SK-N-SH (cell line): ENCODE measurements around the gene LIPA. TPM values are rescaled to one million over a fixed set of nuclear protein-coding genes. Genes with fewer than 3 reads are reported as not detected.

Experiments used
- CTCF ChIA-PET: fragments of 300-600, 350-600 bp; formaldehyde crosslinking; extraction: SDS; loops from one replicate; lab custom pipeline; 2021; lab: Yijun Ruan, JAX
- POLR2A ChIA-PET: fragments of 350-600 bp; sonication (Branson Sonifier 250); formaldehyde crosslinking; extraction: SDS; loops from one replicate; lab custom pipeline; 2020; ENCODE audit warnings: antibody characterized with exemption, inconsistent platforms; lab: Yijun Ruan, JAX
- DNase-seq: peaks from one replicate; pipeline ENCODE4 v3.0.0; 2012
- H2AFZ ChIP-seq: fragments of 200-600 bp; sonication (generic); 2 replicates; pipeline ENCODE4 v1.8.1; 2016; ENCODE audit warnings: antibody characterized with exemption, mild to moderate bottlenecking, low read depth
- H3F3A ChIP-seq: fragments of 200-600 bp; sonication (generic); replicated peaks from 2 replicates; pipeline ENCODE3; 2016; ENCODE audit warnings: antibody characterized with exemption, mild to moderate bottlenecking; ENCODE audit not compliant: insufficient read depth
- H3K27ac ChIP-seq, 2 experiments: fragments of 200-500 bp in 1 of 2; fragments of 200-600 bp in 1 of 2; sonication (Bioruptor generic) in 1 of 2; sonication (generic), shearing (Covaris generic) in 1 of 2; 2 replicates each; pipeline versions ENCODE4 v1.5.1 to v1.6.1; 2014 to 2016; ENCODE audit warnings: low read depth in 2 of 2, inconsistent platforms in 1 of 2, low read length in 1 of 2, mild to moderate bottlenecking in 1 of 2, mixed read lengths in 1 of 2
- H3K27me3 ChIP-seq: fragments of 200-600 bp; sonication (generic), shearing (Covaris generic); 2 replicates; pipeline ENCODE4 v1.6.1; 2016; ENCODE audit warnings: mixed run types; ENCODE audit not compliant: insufficient read depth
- H3K36me3 ChIP-seq, 2 experiments: fragments of 200-500 bp in 1 of 2; fragments of 200-600 bp in 1 of 2; sonication (Bioruptor generic) in 1 of 2; sonication (generic) in 1 of 2; replicated peaks in 1 of 2; 2 replicates each; pipeline versions ENCODE3 to v1.5.1; 2014 to 2016; ENCODE audit warnings: low read length in 1 of 2, mild to moderate bottlenecking in 1 of 2; ENCODE audit not compliant: insufficient read depth in 2 of 2, control insufficient read depth in 1 of 2
- H3K4me1 ChIP-seq, 2 experiments: fragments of 200-500 bp in 1 of 2; fragments of 200-600 bp in 1 of 2; sonication (Bioruptor generic) in 1 of 2; sonication (generic), shearing (Covaris generic) in 1 of 2; 2 replicates each; pipeline versions ENCODE4 v1.5.1 to v1.6.1; 2014 to 2016; ENCODE audit warnings: low read depth in 1 of 2, low read length in 1 of 2, mixed run types in 1 of 2; ENCODE audit not compliant: insufficient read depth in 2 of 2, control insufficient read depth in 1 of 2
- H3K4me2 ChIP-seq: fragments of 200-600 bp; sonication (generic), shearing (Covaris generic); 2 replicates; pipeline ENCODE4 v1.6.1; 2017; ENCODE audit warnings: mixed run types
- H3K4me3 ChIP-seq, 2 experiments: fragments of 200-500 bp in 1 of 2; fragments of 200-600 bp in 1 of 2; sonication (Bioruptor generic) in 1 of 2; sonication (generic), shearing (Covaris generic) in 1 of 2; 2 replicates each; pipeline versions ENCODE4 v1.5.1 to v1.8.1; 2014 to 2016; ENCODE audit warnings: low read depth in 2 of 2, inconsistent platforms in 1 of 2, low read length in 1 of 2, mild to moderate bottlenecking in 1 of 2, mixed read lengths in 1 of 2, moderate library complexity in 1 of 2
- H3K79me2 ChIP-seq: fragments of 200-600 bp; sonication (generic); 2 replicates; pipeline ENCODE4 v1.8.1; 2017; ENCODE audit warnings: mild to moderate bottlenecking; ENCODE audit not compliant: insufficient read depth
- H3K9ac ChIP-seq: fragments of 200-600 bp; sonication (generic); 2 replicates; pipeline ENCODE4 v1.6.1; 2017; ENCODE audit warnings: mixed run types
- H3K9me2 ChIP-seq: fragments of 200-600 bp; sonication (generic); 2 replicates; pipeline ENCODE4 v1.6.1; 2017; ENCODE audit warnings: mixed run types
- H3K9me3 ChIP-seq: fragments of 200-600 bp; sonication (generic); 2 replicates; pipeline ENCODE4 v1.6.1; 2017; ENCODE audit warnings: mixed run types, mild to moderate bottlenecking, moderate library complexity
- H4K20me1 ChIP-seq: fragments of 200-600 bp; sonication (generic); 2 replicates; pipeline ENCODE4 v1.6.1; 2017; ENCODE audit warnings: mild to moderate bottlenecking, mixed run types; ENCODE audit not compliant: insufficient read depth
- CHD2 ChIP-seq: fragments of 150-350 bp; IDR thresholded peaks from 2 replicates; pipeline ENCODE4 v1.6.1; 2018; ENCODE audit warnings: low read length; ENCODE audit not compliant: partially characterized antibody
- EZH2phosphoT487 ChIP-seq: fragments of 200-600 bp; sonication (generic); IDR thresholded peaks from 2 replicates; pipeline ENCODE4 v1.6.1; 2017; ENCODE audit warnings: low read depth, mixed run types, mild to moderate bottlenecking, antibody characterized with exemption, moderate library complexity, borderline replicate concordance
- FOSL2 ChIP-seq: IDR thresholded peaks from 2 replicates; pipeline ENCODE4 v1.4.0; 2012; ENCODE audit warnings: low read depth, mild to moderate bottlenecking, moderate library complexity, borderline replicate concordance
- FOXJ3 ChIP-seq: sonication (generic); formaldehyde crosslinking; IDR thresholded peaks from 2 replicates; pipeline ENCODE4 v1.5.1; 2020; ENCODE audit warnings: mild to moderate bottlenecking, missing genetic modification reagents
- FOXM1 ChIP-seq: IDR thresholded peaks from 2 replicates; pipeline ENCODE4 v1.4.0; 2012; ENCODE audit warnings: low read depth, mild to moderate bottlenecking
- GABPA ChIP-seq: IDR thresholded peaks from 2 replicates; pipeline ENCODE4 v1.4.0; 2012; ENCODE audit warnings: low read depth, mild to moderate bottlenecking
- MXI1 ChIP-seq: IDR thresholded peaks from 2 replicates; pipeline ENCODE4 v1.6.1; 2012; ENCODE audit warnings: mild to moderate bottlenecking, low read depth, low read length, improper control_type of control experiment
- NRF1 ChIP-seq: IDR thresholded peaks from 2 replicates; pipeline ENCODE4 v1.6.1; 2012; ENCODE audit warnings: low read depth, mild to moderate bottlenecking, low read length
- RAD21 ChIP-seq: IDR thresholded peaks from 2 replicates; pipeline ENCODE4 v1.6.1; 2012; ENCODE audit warnings: mild to moderate bottlenecking, low read length
- RCOR1 ChIP-seq: fragments of 150-350 bp; IDR thresholded peaks from 2 replicates; pipeline ENCODE4 v1.6.1; 2017; ENCODE audit warnings: antibody characterized with exemption, low read length
- RFX5 ChIP-seq: IDR thresholded peaks from 2 replicates; pipeline ENCODE4 v1.6.1; 2012; ENCODE audit warnings: mild to moderate bottlenecking, improper control_type of control experiment, low read length
- TCF12 ChIP-seq: IDR thresholded peaks from 2 replicates; pipeline ENCODE4 v1.4.0; 2012
- TEAD4 ChIP-seq: IDR thresholded peaks from 2 replicates; pipeline ENCODE4 v1.4.0; 2012; ENCODE audit warnings: mild to moderate bottlenecking, borderline replicate concordance; ENCODE audit not compliant: insufficient read depth
- WGBS: methylation state at CpG from one replicate; pipeline ENCODE4 v1.1.6; 2017; ENCODE audit warnings: low lambda C conversion rate; 5-methylcytosine and 5-hydroxymethylcytosine counted together
- polyA plus RNA-seq, 3 experiments: library from polyadenylated mRNA; depleted of rRNA; stranded (reverse); fragments of >200 nt; gene quantifications; 2 replicates each; pipeline ENCODE4 v1.2.3, GENCODE V29; 2012
- TF ChIP-seq, protein P1 (sequence below): IDR thresholded peaks from 2 replicates; pipeline ENCODE4 v1.6.1; 2012; ENCODE audit warnings: mild to moderate bottlenecking, low read depth, low read length, moderate library complexity
- TF ChIP-seq, protein P2 (sequence below): IDR thresholded peaks from 2 replicates; pipeline ENCODE4 v1.4.0; 2012; ENCODE audit warnings: low read depth
- TF ChIP-seq, protein P3 (sequence below): IDR thresholded peaks from 2 replicates; pipeline ENCODE4 v1.4.0; 2012; ENCODE audit warnings: low read depth, borderline replicate concordance
- TF ChIP-seq, protein P4 (sequence below): IDR thresholded peaks from 2 replicates; pipeline ENCODE4 v1.4.0; 2012; ENCODE audit warnings: low read depth, borderline replicate concordance
- TF ChIP-seq, protein P5 (sequence below): IDR thresholded peaks from 2 replicates; pipeline ENCODE4; 2012

Gene LIPA
- polyA plus RNA-seq, 1 of the 3 experiments (the other 2 are of a cell fraction) = 43.2 TPM

DNA sequence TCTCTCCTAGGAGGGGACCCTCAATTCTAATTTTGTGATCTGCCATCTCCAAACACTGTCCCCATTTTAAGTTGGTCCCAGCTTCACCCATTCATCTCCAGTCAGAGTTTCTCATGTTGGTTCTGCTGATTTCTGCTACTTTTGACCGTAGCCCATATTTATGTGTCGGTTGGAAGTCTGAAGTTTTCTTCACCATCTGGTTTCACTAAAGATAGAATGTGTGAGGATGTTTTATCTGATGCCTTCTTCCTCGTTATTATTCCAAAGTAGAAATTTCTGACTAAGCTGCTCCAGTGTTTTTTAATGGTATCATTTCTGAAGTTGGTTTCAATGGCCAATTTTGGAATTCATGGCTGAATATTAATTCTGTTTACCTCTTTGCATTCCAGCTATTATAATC, 28.9 kb upstream of the LIPA start:
- TF ChIP-seq TCF12 (peak; percentile 67), MXI1 (no peak), CHD2 (no peak)
- TF ChIP-seq, protein P1, sequence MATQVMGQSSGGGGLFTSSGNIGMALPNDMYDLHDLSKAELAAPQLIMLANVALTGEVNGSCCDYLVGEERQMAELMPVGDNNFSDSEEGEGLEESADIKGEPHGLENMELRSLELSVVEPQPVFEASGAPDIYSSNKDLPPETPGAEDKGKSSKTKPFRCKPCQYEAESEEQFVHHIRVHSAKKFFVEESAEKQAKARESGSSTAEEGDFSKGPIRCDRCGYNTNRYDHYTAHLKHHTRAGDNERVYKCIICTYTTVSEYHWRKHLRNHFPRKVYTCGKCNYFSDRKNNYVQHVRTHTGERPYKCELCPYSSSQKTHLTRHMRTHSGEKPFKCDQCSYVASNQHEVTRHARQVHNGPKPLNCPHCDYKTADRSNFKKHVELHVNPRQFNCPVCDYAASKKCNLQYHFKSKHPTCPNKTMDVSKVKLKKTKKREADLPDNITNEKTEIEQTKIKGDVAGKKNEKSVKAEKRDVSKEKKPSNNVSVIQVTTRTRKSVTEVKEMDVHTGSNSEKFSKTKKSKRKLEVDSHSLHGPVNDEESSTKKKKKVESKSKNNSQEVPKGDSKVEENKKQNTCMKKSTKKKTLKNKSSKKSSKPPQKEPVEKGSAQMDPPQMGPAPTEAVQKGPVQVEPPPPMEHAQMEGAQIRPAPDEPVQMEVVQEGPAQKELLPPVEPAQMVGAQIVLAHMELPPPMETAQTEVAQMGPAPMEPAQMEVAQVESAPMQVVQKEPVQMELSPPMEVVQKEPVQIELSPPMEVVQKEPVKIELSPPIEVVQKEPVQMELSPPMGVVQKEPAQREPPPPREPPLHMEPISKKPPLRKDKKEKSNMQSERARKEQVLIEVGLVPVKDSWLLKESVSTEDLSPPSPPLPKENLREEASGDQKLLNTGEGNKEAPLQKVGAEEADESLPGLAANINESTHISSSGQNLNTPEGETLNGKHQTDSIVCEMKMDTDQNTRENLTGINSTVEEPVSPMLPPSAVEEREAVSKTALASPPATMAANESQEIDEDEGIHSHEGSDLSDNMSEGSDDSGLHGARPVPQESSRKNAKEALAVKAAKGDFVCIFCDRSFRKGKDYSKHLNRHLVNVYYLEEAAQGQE = no peak
- ChIA-PET POLR2A (no interaction called here), CTCF (interaction anchor here (1.3 kb wide), 1 partner anchor 88 kb away, joined by 6 read pairs; no protein-coding TSS in a partner anchor)
- no peak overlapping the region for H3K9ac ChIP-seq
- H3K27ac ChIP-seq = peak overlapping the region; percentile 95 to 97
- H3K4me3 ChIP-seq = no peak overlapping the region
- H3K79me2 ChIP-seq = no peaks in the 10 kb centered on the region
- peaks cover 53% of the 10 kb centered on the region for H3F3A ChIP-seq
- no peaks in the 10 kb centered on the region for H3K27me3 ChIP-seq
- H2AFZ ChIP-seq = no peak overlapping the region
- no peaks in the 10 kb centered on the region for H4K20me1 ChIP-seq
- WGBS = 69% methylated on average over 3 of the region's 3 CpGs
- H3K4me1 ChIP-seq = peaks cover 58% of the 10 kb centered on the region in 2 experiments
- no peaks in the 10 kb centered on the region for H3K9me2 ChIP-seq
- no peaks in the 10 kb centered on the region for H3K9me3 ChIP-seq
- no peaks in the 10 kb centered on the region for H3K36me3 ChIP-seq
- no peak for DNase-seq
- no peak overlapping the region for H3K4me2 ChIP-seq

DNA sequence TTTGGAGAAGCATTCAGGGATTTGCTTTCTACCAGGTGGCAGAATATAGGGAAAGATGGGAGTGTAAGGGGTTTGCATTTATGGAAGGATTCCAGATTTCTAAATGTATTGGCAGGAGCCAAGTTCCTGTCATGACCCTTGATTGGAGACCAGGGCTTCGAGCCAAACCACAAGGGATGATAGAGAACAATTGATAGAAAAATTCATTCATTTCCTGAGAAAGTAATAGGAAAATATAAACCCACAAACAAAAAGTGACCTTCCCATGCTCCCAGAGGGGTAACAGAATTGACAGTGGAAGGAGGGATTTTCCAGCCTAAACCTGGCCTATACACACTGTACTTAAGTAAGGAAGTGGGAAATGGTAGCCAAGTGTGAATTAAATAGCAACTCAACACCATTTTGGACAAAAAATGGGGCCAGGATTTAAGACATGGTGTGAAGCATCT, 27.9 kb upstream of the LIPA start:
- WGBS = 12% methylated on average over 1 of the region's 1 CpG
- ChIA-PET CTCF (interaction anchor here (1.3 kb wide), 1 partner anchor 90 kb away, joined by 8 read pairs; no protein-coding TSS in a partner anchor), POLR2A (no interaction called here)
- Histone ChIP-seq H3K4me2 (peak overlapping the region; percentile 22; the same call in 1 of the 2 replicates), H3K9me3 (no peaks in the 10 kb centered on the region), H2AFZ (no peak overlapping the region), H3K27me3 (no peaks in the 10 kb centered on the region), H3K27ac (peak overlapping the region; percentile 95 to 97), H3K9me2 (no peaks in the 10 kb centered on the region), H3K4me3 (no peak overlapping the region), H4K20me1 (no peaks in the 10 kb centered on the region), H3K79me2 (no peaks in the 10 kb centered on the region), H3K4me1 (peaks cover 47 to 54% of the 10 kb centered on the region in 2 experiments), H3K9ac (peak overlapping the region; percentile 20; the same call in 1 of the 2 replicates), H3K36me3 (no peaks in the 10 kb centered on the region), H3F3A (peaks cover 45% of the 10 kb centered on the region)
- DNase-seq = no peak
- no peak for TF ChIP-seq NRF1
- no peak for TF ChIP-seq MXI1
- no peak for TF ChIP-seq RCOR1
- TF ChIP-seq RAD21 = no peak
- TF ChIP-seq, protein P2, sequence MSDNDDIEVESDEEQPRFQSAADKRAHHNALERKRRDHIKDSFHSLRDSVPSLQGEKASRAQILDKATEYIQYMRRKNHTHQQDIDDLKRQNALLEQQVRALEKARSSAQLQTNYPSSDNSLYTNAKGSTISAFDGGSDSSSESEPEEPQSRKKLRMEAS = no peak
- TF ChIP-seq TCF12 = peak; percentile 90
- TF ChIP-seq, protein P3, sequence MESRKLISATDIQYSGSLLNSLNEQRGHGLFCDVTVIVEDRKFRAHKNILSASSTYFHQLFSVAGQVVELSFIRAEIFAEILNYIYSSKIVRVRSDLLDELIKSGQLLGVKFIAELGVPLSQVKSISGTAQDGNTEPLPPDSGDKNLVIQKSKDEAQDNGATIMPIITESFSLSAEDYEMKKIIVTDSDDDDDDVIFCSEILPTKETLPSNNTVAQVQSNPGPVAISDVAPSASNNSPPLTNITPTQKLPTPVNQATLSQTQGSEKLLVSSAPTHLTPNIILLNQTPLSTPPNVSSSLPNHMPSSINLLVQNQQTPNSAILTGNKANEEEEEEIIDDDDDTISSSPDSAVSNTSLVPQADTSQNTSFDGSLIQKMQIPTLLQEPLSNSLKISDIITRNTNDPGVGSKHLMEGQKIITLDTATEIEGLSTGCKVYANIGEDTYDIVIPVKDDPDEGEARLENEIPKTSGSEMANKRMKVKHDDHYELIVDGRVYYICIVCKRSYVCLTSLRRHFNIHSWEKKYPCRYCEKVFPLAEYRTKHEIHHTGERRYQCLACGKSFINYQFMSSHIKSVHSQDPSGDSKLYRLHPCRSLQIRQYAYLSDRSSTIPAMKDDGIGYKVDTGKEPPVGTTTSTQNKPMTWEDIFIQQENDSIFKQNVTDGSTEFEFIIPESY = peak; percentile 74; the same call in 1 of the 2 replicates
- no peak for TF ChIP-seq EZH2phosphoT487
- peak; percentile 84 for TF ChIP-seq TEAD4
- peak; percentile 36; the same call in 1 of the 2 replicates for TF ChIP-seq FOSL2
- TF ChIP-seq RFX5 = no peak
- TF ChIP-seq, protein P4, sequence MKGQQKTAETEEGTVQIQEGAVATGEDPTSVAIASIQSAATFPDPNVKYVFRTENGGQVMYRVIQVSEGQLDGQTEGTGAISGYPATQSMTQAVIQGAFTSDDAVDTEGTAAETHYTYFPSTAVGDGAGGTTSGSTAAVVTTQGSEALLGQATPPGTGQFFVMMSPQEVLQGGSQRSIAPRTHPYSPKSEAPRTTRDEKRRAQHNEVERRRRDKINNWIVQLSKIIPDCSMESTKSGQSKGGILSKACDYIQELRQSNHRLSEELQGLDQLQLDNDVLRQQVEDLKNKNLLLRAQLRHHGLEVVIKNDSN = no peak
- TF ChIP-seq FOXM1 = 0 out of 2 replicates have a peak, but pooled peaks have one; percentile 34
- TF ChIP-seq FOXJ3 (CRISPR knock-in tag) = no peak
- no peak for TF ChIP-seq GABPA
- TF ChIP-seq, protein P5, sequence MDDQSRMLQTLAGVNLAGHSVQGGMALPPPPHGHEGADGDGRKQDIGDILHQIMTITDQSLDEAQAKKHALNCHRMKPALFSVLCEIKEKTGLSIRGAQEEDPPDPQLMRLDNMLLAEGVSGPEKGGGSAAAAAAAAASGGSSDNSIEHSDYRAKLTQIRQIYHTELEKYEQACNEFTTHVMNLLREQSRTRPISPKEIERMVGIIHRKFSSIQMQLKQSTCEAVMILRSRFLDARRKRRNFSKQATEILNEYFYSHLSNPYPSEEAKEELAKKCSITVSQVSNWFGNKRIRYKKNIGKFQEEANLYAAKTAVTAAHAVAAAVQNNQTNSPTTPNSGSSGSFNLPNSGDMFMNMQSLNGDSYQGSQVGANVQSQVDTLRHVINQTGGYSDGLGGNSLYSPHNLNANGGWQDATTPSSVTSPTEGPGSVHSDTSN = peak; percentile 93
